ENCODE measurements around the gene MEIS3. TPM values are rescaled to one million over a fixed set of nuclear protein-coding genes. Genes with fewer than 3 reads are reported as not detected.
"Not testable (repeated sequence)": the region's sequence is repeated elsewhere in the genome, so short reads cannot be mapped to it uniquely, and the experiment has no call there.

Gene MEIS3
- total and polyA plus RNA-seq, 2 donors (not counting 1 experiment from before 2014, with no cell fraction given), result 30.5 to 57.8 TPM

- no peaks in the 10 kb centered on the region for H3K4me1 ChIP-seq (ENCODE audit: control insufficient read depth, extremely low read depth, insufficient read depth, low read length)
- no peaks in the 10 kb centered on the region for H3K27me3 ChIP-seq (ENCODE audit: control insufficient read depth, insufficient read depth, low read length)
- no peak for DNase-seq (ENCODE audit: low read depth in 2 of 2)
- H4K20me1 ChIP-seq (ENCODE audit: control insufficient read depth, extremely low read depth, insufficient read depth, low read length), result no peaks in the 10 kb centered on the region
- H3K4me3 ChIP-seq (replicated peaks in 1 of 4; ENCODE audit: control extremely low read depth in 1 of 4, insufficient read depth in 1 of 4, low read depth in 3 of 4, low read length in 4 of 4), result no peak overlapping the region
- no peak overlapping the region for H2AFZ ChIP-seq (ENCODE audit: low read length)
- H3K27ac ChIP-seq (ENCODE audit: insufficient read depth, low read length), result no peak overlapping the region
- H3K4me2 ChIP-seq (ENCODE audit: extremely low read depth, insufficient read depth, low read length), result no peak overlapping the region
- no peaks in the 10 kb centered on the region for H3K79me2 ChIP-seq (ENCODE audit: control insufficient read depth, insufficient read depth, low read length)
- H3K9ac ChIP-seq (ENCODE audit: insufficient read depth, low read length), result no peak overlapping the region
- no peaks in the 10 kb centered on the region for H3K36me3 ChIP-seq (ENCODE audit: control insufficient read depth, insufficient read depth, low read length)
- TF ChIP-seq CTCF (conservative IDR thresholded peaks at IDR 0.05 in 1 of 2, IDR thresholded peaks at IDR 0.05 in 1 of 2; ENCODE audit: low read depth in 1 of 2, low read length in 2 of 2), result no peak
- no peak for TF ChIP-seq EZH2 (IDR thresholded peaks at IDR 0.05; ENCODE audit: low read length, missing control alignments)
- H3K9me3 ChIP-seq (ENCODE audit: control insufficient read depth, insufficient read depth, low read depth, low read length), result no peaks in the 10 kb centered on the region
Observed at GRCh38 chr19:47389150-47389556, 30.2 kb downstream of the MEIS3 start.

GRCh38 chr19:47388721-47389120 lies 30.6 kb downstream of the MEIS3 start:
- H2AFZ ChIP-seq (ENCODE audit: low read length); DNase-seq (ENCODE audit: low read depth in 2 of 2); H3K27ac ChIP-seq (ENCODE audit: insufficient read depth, low read length); H4K20me1 ChIP-seq (ENCODE audit: control insufficient read depth, extremely low read depth, insufficient read depth, low read length); H3K4me2 ChIP-seq (ENCODE audit: extremely low read depth, insufficient read depth, low read length); H3K4me1 ChIP-seq (ENCODE audit: control insufficient read depth, extremely low read depth, insufficient read depth, low read length); H3K9ac ChIP-seq (ENCODE audit: insufficient read depth, low read length); H3K4me3 ChIP-seq (replicated peaks in 1 of 4; ENCODE audit: control extremely low read depth in 1 of 4, insufficient read depth in 1 of 4, low read depth in 3 of 4, low read length in 4 of 4); H3K9me3 ChIP-seq (ENCODE audit: control insufficient read depth, insufficient read depth, low read depth, low read length); H3K79me2 ChIP-seq (ENCODE audit: control insufficient read depth, insufficient read depth, low read length); H3K36me3 ChIP-seq (ENCODE audit: control insufficient read depth, insufficient read depth, low read length); H3K27me3 ChIP-seq (ENCODE audit: control insufficient read depth, insufficient read depth, low read length): not testable (repeated sequence)

- H3K9me3 ChIP-seq (ENCODE audit: control insufficient read depth, insufficient read depth, low read depth, low read length); DNase-seq (ENCODE audit: low read depth in 2 of 2); H2AFZ ChIP-seq (ENCODE audit: low read length); H3K4me1 ChIP-seq (ENCODE audit: control insufficient read depth, extremely low read depth, insufficient read depth, low read length); H3K4me2 ChIP-seq (ENCODE audit: extremely low read depth, insufficient read depth, low read length); H4K20me1 ChIP-seq (ENCODE audit: control insufficient read depth, extremely low read depth, insufficient read depth, low read length); H3K79me2 ChIP-seq (ENCODE audit: control insufficient read depth, insufficient read depth, low read length); H3K9ac ChIP-seq (ENCODE audit: insufficient read depth, low read length); H3K27ac ChIP-seq (ENCODE audit: insufficient read depth, low read length); H3K4me3 ChIP-seq (replicated peaks in 1 of 4; ENCODE audit: control extremely low read depth in 1 of 4, insufficient read depth in 1 of 4, low read depth in 3 of 4, low read length in 4 of 4); H3K36me3 ChIP-seq (ENCODE audit: control insufficient read depth, insufficient read depth, low read length); H3K27me3 ChIP-seq (ENCODE audit: control insufficient read depth, insufficient read depth, low read length): not testable (repeated sequence)
Observed at GRCh38 chr19:47387623-47388022, 31.7 kb downstream of the MEIS3 start.

GRCh38 chr19:47386582-47386981 lies 32.7 kb downstream of the MEIS3 start:
- not testable (repeated sequence) for H3K27ac ChIP-seq (ENCODE audit: insufficient read depth, low read length); H3K27me3 ChIP-seq (ENCODE audit: control insufficient read depth, insufficient read depth, low read length); H3K79me2 ChIP-seq (ENCODE audit: control insufficient read depth, insufficient read depth, low read length); DNase-seq (ENCODE audit: low read depth in 2 of 2); H3K4me2 ChIP-seq (ENCODE audit: extremely low read depth, insufficient read depth, low read length); H4K20me1 ChIP-seq (ENCODE audit: control insufficient read depth, extremely low read depth, insufficient read depth, low read length); H3K4me3 ChIP-seq (replicated peaks in 1 of 4; ENCODE audit: control extremely low read depth in 1 of 4, insufficient read depth in 1 of 4, low read depth in 3 of 4, low read length in 4 of 4); H3K4me1 ChIP-seq (ENCODE audit: control insufficient read depth, extremely low read depth, insufficient read depth, low read length); H3K36me3 ChIP-seq (ENCODE audit: control insufficient read depth, insufficient read depth, low read length); H2AFZ ChIP-seq (ENCODE audit: low read length); H3K9me3 ChIP-seq (ENCODE audit: control insufficient read depth, insufficient read depth, low read depth, low read length); H3K9ac ChIP-seq (ENCODE audit: insufficient read depth, low read length)

GRCh38 chr19:47384533-47384932 lies 34.8 kb downstream of the MEIS3 start:
- H3K27ac ChIP-seq (ENCODE audit: insufficient read depth, low read length); H3K4me2 ChIP-seq (ENCODE audit: extremely low read depth, insufficient read depth, low read length); H3K9ac ChIP-seq (ENCODE audit: insufficient read depth, low read length); H2AFZ ChIP-seq (ENCODE audit: low read length); H3K4me1 ChIP-seq (ENCODE audit: control insufficient read depth, extremely low read depth, insufficient read depth, low read length); H3K79me2 ChIP-seq (ENCODE audit: control insufficient read depth, insufficient read depth, low read length); H3K9me3 ChIP-seq (ENCODE audit: control insufficient read depth, insufficient read depth, low read depth, low read length); H3K27me3 ChIP-seq (ENCODE audit: control insufficient read depth, insufficient read depth, low read length); H3K4me3 ChIP-seq (replicated peaks in 1 of 4; ENCODE audit: control extremely low read depth in 1 of 4, insufficient read depth in 1 of 4, low read depth in 3 of 4, low read length in 4 of 4); DNase-seq (ENCODE audit: low read depth in 2 of 2); H3K36me3 ChIP-seq (ENCODE audit: control insufficient read depth, insufficient read depth, low read length); H4K20me1 ChIP-seq (ENCODE audit: control insufficient read depth, extremely low read depth, insufficient read depth, low read length): not testable (repeated sequence)

GRCh38 chr19:47383890-47384289 lies 35.4 kb downstream of the MEIS3 start:
- H3K27ac ChIP-seq (ENCODE audit: insufficient read depth, low read length); H3K79me2 ChIP-seq (ENCODE audit: control insufficient read depth, insufficient read depth, low read length); H3K9me3 ChIP-seq (ENCODE audit: control insufficient read depth, insufficient read depth, low read depth, low read length); H3K4me2 ChIP-seq (ENCODE audit: extremely low read depth, insufficient read depth, low read length); H2AFZ ChIP-seq (ENCODE audit: low read length); H3K4me1 ChIP-seq (ENCODE audit: control insufficient read depth, extremely low read depth, insufficient read depth, low read length); H3K27me3 ChIP-seq (ENCODE audit: control insufficient read depth, insufficient read depth, low read length); H4K20me1 ChIP-seq (ENCODE audit: control insufficient read depth, extremely low read depth, insufficient read depth, low read length); H3K4me3 ChIP-seq (replicated peaks in 1 of 4; ENCODE audit: control extremely low read depth in 1 of 4, insufficient read depth in 1 of 4, low read depth in 3 of 4, low read length in 4 of 4); DNase-seq (ENCODE audit: low read depth in 2 of 2); H3K36me3 ChIP-seq (ENCODE audit: control insufficient read depth, insufficient read depth, low read length); H3K9ac ChIP-seq (ENCODE audit: insufficient read depth, low read length): not testable (repeated sequence)
